GM19035 (cell line): ENCODE results near the gene RPRD1B.
"Not testable (repeated sequence)": the region's sequence is repeated elsewhere in the genome, so short reads cannot be mapped to it uniquely, and the experiment has no call there.

Source experiments
- ATAC-seq: cut with Tn5 transposase; IDR thresholded peaks from one replicate; pipeline ENCODE4 v1.9.1; 2021; ENCODE audit not compliant: unreplicated experiment

RPRD1B gene

GRCh38 chr20:38095017-38095686 is 61.6 kb downstream of the RPRD1B start:
- no peak for ATAC-seq

GRCh38 chr20:38098952-38099351 is 65.4 kb downstream of the RPRD1B start:
- ATAC-seq: no peak

- ATAC-seq: not testable (repeated sequence)
Measured at GRCh38 chr20:38102206-38102605, 68.7 kb downstream of the RPRD1B start.

- no peak for ATAC-seq
Measured at GRCh38 chr20:38104285-38104684, 70.7 kb downstream of the RPRD1B start.

GRCh38 chr20:38106461-38106860 is 72.9 kb downstream of the RPRD1B start:
- no peak for ATAC-seq

- ATAC-seq: not testable (repeated sequence)
Measured at GRCh38 chr20:38107386-38107785, 73.8 kb downstream of the RPRD1B start.

GRCh38 chr20:38107916-38108315 is 74.4 kb downstream of the RPRD1B start:
- ATAC-seq: not testable (repeated sequence)

GRCh38 chr20:38108438-38108985 is 75.0 kb downstream of the RPRD1B start:
- no peak for ATAC-seq

GRCh38 chr20:38108986-38109541 is 75.5 kb downstream of the RPRD1B start:
- no peak for ATAC-seq

GRCh38 chr20:38109591-38110524 is 76.3 kb downstream of the RPRD1B start:
- ATAC-seq: no peak

- no peak for ATAC-seq
Measured at GRCh38 chr20:38110525-38111178, 77.1 kb downstream of the RPRD1B start.

GRCh38 chr20:38111366-38112232 is 78.1 kb downstream of the RPRD1B start:
- ATAC-seq: no peak

GRCh38 chr20:38112261-38112929 is 78.8 kb downstream of the RPRD1B start:
- no peak for ATAC-seq

- no peak for ATAC-seq
Measured at GRCh38 chr20:38112930-38113294, 79.4 kb downstream of the RPRD1B start.

- ATAC-seq: no peak
Measured at GRCh38 chr20:38113401-38114325, 80.1 kb downstream of the RPRD1B start.

- no peak for ATAC-seq
Measured at GRCh38 chr20:38114353-38114791, 80.8 kb downstream of the RPRD1B start.

- no peak for ATAC-seq
Measured at GRCh38 chr20:38115205-38115604, 81.7 kb downstream of the RPRD1B start.

- no peak for ATAC-seq
Measured at GRCh38 chr20:38115896-38116295, 82.3 kb downstream of the RPRD1B start.
